CD4-positive, alpha-beta T cell treated with Interleukin-6 at 100 ng/mL for 8 hours (primary cell): ENCODE results near the gene MORN5.

Experiments
- DNase-seq: peaks from one replicate; pipeline ENCODE4 v3.0.0-alpha.2; 2020; ENCODE audit warnings: mixed read lengths, low spot score

The MORN5 gene

DNA sequence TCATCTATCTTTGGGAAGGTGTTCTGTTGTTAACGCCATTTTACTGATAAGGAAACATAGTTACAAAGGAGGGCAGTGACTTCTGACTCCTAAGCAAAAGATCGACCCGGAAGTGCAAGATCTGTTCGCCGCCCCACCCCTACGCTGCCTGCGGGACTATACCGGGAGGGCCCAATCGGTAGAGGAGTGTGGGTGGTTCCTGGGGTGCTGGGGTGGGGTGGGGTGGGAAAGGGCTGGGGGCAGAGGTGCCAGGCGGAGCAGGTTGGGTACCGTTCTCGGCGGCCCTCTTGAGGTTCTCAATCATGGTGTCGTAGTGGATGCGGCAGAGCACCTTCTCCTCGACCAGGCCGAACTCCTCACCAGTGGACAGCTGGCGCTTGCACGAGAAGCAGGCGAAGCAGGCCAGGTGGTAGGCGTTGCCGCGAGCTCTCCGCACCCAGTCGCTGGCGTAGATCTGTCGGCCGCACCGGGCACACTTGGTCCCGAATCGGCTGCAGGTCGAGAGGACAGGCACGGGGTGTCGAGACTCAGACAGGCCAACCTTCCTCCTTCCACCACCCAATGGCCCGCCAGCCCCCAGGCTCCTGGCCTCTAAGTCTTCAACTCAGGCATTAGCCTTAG is 57.2 kb downstream of the MORN5 start:
- DNase-seq: no peak

- no peak for DNase-seq
These were observed 57.9 kb downstream of the MORN5 start for GRCh38 chr9:122217640-122218039.

DNA sequence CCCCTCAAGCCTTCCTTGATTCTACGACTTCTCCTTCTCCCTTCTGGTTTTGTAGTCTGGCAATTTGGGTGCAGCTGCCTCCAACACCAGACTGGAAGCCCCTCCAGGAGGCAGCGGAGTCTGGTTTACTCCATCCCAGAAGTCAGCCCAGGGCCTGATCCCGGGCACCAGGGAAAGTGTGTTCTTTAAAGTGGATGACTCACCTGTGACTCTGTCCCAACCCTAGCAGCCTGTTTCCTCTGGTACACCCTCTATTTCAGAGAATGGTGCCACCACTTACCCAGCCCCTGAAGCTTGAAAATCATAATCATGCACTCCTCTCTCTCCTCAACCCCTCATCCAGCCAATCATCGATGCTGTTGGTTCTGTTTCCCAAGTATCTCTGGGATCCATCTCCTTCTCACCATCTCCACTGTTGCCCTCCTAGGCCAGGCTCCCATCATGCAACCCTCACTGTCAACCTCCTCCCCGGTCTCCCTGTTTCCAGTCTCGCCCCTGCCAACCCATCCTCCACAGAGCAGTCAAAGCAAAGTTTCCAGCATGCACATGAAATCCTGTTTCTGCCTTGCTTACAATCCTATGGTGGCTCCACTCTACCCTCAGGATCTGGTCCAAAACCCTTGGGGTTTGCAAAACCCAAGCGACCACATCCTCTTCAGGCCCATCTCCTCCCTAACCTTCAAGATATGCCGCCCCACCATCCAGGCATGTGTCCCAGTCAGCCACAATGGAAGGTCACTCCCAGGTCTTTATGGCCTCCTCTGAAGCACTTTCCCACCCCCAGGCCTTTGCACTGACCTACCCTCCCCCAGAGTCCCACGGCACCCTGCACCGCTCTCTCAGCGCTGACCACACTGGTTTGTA is 58.6 kb downstream of the MORN5 start:
- DNase-seq: no peak

DNA sequence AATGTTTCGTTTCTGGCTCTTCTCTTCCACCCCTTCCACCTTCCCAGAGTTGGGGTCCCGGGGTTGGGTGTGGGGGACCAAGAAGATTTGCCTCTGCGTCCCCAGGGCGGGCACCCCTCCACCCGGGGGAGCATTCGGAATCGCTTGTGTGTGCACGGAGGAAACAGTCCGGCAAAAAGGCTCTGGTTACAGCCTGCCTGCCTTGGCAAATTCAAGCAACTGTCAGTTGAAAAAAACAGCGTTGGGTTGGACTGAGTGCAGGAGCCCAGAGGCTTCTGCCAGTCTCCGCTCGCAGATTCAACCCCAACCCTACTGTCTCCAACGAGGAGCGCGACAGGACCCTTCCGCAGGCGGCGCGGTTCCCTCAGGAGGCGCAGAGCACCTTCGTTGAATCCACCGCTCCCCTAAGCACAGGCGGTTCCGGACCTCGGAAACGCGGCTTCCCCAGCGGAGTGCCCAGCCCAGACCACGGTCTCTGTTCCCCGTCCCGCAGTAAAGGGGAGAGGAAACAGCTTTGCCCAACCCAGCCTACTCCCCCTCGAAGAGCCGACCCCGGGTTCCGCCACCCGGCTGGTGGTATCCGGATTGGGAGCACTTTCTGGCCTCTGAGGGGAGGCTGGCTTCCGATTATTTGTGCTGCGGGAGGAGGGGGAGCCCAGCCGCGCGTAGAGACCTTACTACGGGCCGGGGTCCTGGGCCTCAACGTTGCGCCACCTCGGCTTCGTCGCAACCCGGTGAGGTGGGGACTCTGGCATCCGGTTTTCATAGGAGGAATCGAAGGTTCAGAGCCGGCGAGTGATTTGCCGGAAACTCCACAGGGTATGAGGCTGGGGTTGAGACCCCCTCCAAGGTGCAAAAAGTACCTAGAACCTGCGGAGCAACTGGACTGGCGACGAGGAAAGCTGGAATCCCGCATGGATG is 59.5 kb downstream of the MORN5 start:
- DNase-seq: no peak

DNA sequence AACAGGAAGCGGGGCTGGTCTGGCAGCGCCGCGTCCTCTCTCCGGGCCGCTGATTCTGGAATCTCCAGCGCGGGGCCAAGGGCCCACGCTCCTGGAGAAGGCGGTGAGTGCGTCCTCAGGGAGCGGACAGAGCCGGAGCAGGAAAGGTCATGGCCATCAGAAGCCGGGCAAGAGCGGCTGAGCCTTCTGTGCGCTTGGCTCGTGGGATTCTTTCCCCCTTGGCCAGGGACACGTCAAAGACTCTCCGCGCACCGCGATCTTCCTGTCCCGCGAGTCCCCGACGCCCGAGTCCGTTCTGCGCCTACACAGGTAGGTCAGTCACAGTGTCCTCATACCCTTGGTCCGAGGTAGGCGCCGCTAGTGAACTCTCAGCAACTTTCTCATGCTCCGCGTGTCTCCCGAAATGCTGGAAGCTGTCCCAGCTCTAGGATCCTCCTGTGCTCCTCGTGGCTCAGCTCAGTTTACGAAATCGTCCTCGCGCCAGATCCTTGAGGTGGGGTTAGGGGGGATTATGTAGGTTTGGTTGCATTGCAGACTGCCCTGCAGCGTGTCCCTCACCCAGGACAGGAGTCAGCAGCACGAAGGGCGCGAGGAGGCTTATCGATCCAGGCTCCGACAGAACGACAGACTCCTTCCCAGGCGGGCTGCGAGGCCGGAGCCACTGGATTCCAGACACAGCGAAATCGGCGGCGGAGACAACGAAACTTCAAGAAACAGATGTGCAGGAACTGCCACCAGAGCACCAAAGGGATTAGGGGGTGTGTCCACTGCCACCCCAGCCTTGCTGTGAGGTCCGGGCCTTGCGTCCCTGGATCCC is 60.4 kb downstream of the MORN5 start:
- no peak for DNase-seq

DNA sequence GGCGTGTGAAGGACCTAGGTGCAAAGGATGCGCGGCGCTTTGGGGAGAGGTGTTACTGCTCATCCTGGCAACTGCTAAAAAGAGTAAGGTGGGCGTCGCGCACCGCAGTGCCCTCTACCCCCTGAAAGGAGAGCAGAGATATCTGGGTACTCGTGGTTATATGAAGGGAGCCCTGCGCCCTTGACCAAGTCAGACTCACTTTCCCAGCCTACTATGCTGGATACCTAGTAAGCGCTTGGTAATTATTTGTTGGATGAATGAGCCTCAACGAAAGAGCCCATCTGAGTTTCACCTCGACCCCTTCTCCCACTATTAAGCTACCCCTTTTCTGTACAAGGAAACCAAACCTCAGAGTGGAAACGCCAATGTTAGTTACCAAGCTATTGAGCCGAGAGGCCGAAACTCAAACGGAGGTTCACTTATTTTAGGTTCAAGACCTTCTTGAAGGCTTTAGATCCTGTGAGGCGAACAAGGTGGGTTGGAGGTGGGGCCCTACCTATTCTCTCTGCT is 61.0 kb downstream of the MORN5 start:
- no peak for DNase-seq

DNA sequence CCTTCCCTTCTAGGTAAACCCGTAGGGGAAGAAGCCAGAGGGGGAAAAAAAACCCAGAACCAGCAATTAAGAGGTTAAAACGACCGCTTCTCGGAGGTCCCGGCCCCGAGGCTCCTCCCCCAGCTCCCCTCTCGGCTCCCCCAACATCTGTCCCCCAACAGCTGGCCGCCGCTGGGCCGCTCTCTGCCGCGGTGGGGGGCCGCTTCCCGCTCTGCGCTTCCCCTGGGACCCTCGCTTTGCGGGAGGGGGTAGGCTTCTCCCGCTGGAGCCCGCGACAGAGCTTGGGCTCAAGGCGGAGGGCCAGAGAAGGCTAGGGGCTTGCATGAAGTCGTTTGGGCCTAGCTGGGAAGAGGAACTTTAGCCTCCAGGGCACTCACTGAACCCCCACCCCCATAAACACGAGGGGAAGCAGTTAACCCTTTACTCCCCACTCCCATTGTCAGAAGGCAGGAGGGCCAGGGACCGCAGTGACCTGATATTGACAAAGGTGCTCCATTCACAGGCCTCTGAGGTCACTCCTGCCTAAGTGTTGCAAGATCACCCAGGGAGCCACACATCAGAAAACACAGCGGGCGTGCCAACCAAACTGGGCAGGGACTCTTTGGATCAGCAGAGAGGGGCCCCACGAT is 61.6 kb downstream of the MORN5 start:
- DNase-seq: no peak

DNA sequence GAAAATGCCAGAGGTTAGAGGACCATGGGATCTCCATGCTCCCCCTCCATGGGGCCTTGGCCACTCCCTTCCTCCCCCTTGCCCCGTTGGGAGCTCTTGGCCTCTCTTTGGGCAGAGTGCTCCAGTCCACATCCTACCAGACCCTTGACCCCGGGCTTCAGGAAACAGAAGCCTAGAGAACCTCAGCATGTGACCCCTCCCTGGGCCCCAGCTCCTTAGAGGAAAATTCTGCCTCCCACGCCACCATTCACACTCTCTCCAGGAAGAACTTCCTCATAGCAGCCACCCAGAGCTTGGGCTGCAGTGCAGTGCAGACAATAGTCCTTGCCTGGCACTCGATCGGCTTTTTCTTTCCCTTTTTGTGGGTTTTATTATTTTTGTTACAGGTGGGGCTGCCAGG is 63.1 kb downstream of the MORN5 start:
- DNase-seq: no peak

DNA sequence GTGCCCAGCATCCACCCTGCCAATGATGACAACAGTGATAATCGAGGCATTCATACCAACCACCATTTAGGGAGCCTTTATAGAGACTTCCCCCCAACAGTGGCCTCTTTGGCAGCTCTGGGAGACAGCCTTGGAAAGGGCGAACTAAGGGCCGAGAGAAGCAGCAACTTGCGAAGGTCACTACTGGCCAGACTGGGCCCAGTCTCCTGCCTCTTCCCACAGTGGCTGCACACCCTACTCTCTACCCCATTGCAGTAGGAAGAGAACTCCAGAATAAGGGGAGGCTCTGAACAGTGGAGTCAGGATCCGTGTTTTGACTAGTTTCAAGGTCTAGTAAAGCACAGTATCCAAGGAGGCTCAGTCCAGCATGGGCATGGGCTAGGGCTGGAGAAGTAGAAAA is 63.7 kb downstream of the MORN5 start:
- DNase-seq: no peak

- DNase-seq: no peak
These were observed 65.8 kb downstream of the MORN5 start for GRCh38 chr9:122225312-122226141.

GRCh38 chr9:122226142-122226757 is 66.5 kb downstream of the MORN5 start:
- no peak for DNase-seq

- no peak for DNase-seq
These were observed 67.3 kb downstream of the MORN5 start for GRCh38 chr9:122226758-122227574.

GRCh38 chr9:122227575-122227900 is 67.8 kb downstream of the MORN5 start:
- DNase-seq: no peak

- DNase-seq: no peak
These were observed 68.5 kb downstream of the MORN5 start for GRCh38 chr9:122228191-122228567.

DNA sequence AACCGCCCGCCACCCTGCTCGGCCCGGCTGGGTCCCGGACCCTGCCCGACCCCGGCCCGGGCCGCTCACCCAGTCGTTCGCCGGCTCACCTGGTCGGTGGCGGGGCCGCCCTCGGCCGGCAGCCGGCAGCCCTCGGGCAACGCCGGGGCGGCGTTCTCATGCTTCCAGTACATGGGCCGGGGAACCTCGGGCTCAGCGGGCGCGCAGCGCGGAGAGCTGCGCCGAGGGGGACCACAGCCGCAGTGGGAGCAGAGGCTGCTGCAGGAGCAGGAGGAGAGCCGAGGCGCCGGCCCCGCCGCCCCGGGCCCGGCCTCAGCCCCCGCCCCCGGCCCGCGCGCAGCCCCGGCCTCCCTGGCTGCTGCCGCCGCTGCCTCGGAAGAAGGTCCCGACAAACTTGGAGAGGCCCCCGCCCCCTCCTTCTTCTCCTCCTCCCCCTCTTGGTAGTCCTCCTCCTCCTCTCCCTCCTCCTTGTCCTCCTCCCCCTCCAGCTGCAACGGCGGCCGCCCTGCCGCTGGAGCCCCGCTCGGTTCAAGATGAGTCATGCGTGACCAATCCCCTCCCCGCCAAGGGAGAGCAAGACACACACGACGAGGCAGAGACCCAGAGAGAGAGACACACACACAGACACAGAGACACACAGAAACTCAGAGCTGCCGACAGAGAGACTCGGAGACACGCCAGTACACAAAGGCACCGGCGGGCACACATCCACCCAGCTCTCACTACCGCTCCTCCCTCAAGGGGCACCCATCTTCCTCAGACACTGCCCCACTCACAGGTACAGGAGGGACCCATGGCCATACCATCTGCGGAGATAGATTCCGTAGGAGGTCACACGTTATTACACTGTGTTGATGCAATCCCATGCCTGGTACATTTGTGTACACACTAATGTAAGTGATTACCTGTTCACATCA is 69.1 kb downstream of the MORN5 start, which contains the start of gene LHX6:
Gene LHX6 (minus strand): TSS at position 390 of the 917 bp plus-strand sequence. CDS start 217 bp downstream, at position 173.
- no peak for DNase-seq

DNA sequence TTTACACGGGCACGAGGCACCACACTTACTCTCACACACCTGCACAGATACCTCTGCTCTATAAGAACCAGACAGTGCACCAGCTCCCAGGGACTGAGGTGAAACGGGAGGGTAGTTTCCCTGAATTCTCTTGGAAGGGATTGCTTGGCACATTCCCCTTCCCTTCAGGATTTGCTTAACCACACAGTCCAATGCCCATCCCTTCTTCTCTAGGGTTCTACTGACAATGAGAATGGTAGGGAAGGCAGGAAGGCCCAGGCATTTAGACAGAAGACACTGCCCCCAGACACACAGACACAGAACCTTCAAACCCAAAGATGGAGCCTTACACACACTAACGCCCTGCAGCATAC is 69.8 kb downstream of the MORN5 start:
- DNase-seq: no peak

GRCh38 chr9:122232796-122233306 is 73.1 kb downstream of the MORN5 start:
- DNase-seq: no peak
